GM12801 (cell line): Measurements from ENCODE around the gene RPSA.

Experiments used
- CTCF ChIP-seq: IDR thresholded peaks from one replicate; pipeline ENCODE4 v1.5.1; 2011; ENCODE audit warnings: control low read depth; ENCODE audit not compliant: insufficient read length; ENCODE audit errors: extremely low read depth

The RPSA gene

GRCh38 chr3:39378088-39378487, 28.4 kb upstream of the RPSA start:
- no peak for TF ChIP-seq CTCF

GRCh38 chr3:39378957-39379777, 27.4 kb upstream of the RPSA start:
- TF ChIP-seq CTCF: no peak

GRCh38 chr3:39379778-39380155, 26.8 kb upstream of the RPSA start:
- TF ChIP-seq CTCF: no peak

- no peak for TF ChIP-seq CTCF
Observed at GRCh38 chr3:39381432-39381831, 25.1 kb upstream of the RPSA start.

GRCh38 chr3:39383045-39383880, 23.3 kb upstream of the RPSA start, which contains the start of gene SLC25A38:
Gene SLC25A38, plus strand, starts transcription at chr3:39383370. Its CDS starts 355 bp downstream, at chr3:39383725.
- TF ChIP-seq CTCF: no peak

GRCh38 chr3:39383881-39384664, 22.4 kb upstream of the RPSA start:
- no peak for TF ChIP-seq CTCF

GRCh38 chr3:39384665-39385000, 21.9 kb upstream of the RPSA start:
- no peak for TF ChIP-seq CTCF
